ENCODE data around the gene NATD1. TPM values are rescaled to one million over a fixed set of nuclear protein-coding genes. Genes with fewer than 3 reads are reported as not detected.

NATD1 gene
- total RNA-seq, 1 donor from 2014 or later, result 15.2 TPM

DNA sequence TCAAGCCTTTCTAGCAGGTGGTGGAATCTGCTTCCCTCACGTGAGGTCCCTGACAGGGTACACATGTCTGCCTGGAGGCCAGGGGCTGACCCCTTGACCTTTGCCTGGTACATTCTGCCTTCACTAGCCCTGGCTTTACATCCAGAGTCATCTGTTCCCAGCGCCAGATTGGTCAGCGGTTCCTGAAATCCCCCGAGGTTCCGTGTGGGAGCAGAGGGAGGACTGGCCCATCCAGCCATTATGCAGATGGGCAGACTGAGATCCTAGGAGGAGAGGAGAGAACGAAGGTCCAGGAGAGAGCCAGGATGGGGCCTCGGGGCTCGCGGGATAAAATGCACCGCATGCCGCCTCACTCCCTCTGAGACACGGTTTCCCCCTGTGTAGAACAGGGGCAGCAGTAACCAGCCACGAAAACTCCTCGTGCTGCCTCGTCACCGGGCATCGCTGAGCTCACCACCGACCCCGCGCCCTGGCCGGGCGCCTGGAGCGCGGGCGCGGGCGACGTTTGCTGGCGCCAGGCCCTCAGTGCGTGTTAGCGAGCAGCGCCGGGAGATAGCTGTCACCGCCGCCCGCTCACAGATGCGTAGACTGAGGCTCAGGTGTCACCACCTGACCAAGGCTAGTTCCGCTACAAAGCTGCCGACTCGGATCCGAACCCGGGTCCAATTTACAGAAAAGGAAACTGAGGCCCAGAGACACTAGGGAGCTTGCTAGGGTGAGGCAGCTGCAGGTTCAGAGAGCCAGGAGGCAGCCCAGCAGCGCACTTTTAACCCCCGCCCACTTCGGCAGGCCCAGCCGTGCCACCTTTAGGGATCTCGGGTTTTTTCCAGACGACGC is 30.5 kb upstream of the NATD1 start:
- Histone ChIP-seq H3K4me3 (ENCODE audit: low read depth, low read length) (peak overlapping the region; percentile 45), H3K27me3 (ENCODE audit: control insufficient read depth, insufficient read depth, low read length) (no peaks in the 10 kb centered on the region), H3K36me3 (ENCODE audit: control insufficient read depth, insufficient read depth, low read length) (no peaks in the 10 kb centered on the region)
- TF ChIP-seq, protein P1, sequence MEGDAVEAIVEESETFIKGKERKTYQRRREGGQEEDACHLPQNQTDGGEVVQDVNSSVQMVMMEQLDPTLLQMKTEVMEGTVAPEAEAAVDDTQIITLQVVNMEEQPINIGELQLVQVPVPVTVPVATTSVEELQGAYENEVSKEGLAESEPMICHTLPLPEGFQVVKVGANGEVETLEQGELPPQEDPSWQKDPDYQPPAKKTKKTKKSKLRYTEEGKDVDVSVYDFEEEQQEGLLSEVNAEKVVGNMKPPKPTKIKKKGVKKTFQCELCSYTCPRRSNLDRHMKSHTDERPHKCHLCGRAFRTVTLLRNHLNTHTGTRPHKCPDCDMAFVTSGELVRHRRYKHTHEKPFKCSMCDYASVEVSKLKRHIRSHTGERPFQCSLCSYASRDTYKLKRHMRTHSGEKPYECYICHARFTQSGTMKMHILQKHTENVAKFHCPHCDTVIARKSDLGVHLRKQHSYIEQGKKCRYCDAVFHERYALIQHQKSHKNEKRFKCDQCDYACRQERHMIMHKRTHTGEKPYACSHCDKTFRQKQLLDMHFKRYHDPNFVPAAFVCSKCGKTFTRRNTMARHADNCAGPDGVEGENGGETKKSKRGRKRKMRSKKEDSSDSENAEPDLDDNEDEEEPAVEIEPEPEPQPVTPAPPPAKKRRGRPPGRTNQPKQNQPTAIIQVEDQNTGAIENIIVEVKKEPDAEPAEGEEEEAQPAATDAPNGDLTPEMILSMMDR (IDR thresholded peaks at IDR 0.05; ENCODE audit: insufficient read depth, low read length, poor library complexity, severe bottlenecking), result no peak
- no peak for DNase-seq (ENCODE audit: low read depth)

DNA sequence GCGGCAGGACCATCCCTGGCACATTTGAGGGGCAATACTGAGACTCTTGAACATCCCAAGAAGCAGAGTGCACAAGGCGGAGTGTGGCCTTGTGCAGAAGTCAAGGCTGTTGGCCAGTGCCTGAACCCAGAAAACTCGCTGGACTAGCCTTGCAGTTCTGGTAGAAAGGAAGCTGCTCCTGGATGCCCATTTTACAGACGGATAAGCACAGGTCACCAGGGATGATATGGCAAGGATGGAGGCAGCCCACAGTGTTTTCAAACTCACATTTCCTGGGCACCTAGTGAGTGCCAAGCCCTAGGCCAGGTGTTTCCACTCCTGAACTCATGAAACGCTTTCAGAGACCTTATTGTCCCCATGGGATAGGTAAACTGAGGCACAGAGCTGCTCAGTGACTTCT is 29.6 kb upstream of the NATD1 start:
- no peak overlapping the region for H3K4me3 ChIP-seq (ENCODE audit: low read depth, low read length)
- TF ChIP-seq, protein P1 (IDR thresholded peaks at IDR 0.05; ENCODE audit: insufficient read depth, low read length, poor library complexity, severe bottlenecking), result no peak

DNA sequence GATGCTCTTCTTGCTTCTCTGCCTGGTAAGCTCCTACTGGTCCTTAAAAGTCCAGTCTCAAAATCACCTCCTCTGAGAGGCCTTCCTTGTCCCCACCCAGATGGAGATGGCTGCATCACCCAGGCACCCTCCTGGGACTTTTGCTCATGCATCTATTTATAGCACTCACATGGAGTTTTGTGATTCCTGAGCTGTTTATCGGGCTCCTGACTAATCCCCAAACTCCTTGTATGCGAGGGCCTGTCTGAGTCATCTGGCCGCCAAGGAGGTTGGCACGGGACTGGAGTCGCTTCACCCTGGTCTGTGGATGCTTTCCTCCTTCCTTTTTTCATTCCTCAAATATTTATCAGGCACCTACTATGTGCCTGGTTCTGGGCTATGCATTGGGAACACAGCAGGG is 29.0 kb upstream of the NATD1 start:
- TF ChIP-seq, protein P1 (IDR thresholded peaks at IDR 0.05; ENCODE audit: insufficient read depth, low read length, poor library complexity, severe bottlenecking), result no peak
- DNase-seq (ENCODE audit: low read depth), result peak; percentile 86
- H3K36me3 ChIP-seq (ENCODE audit: control insufficient read depth, insufficient read depth, low read length), result no peaks in the 10 kb centered on the region
- no peaks in the 10 kb centered on the region for H3K27me3 ChIP-seq (ENCODE audit: control insufficient read depth, insufficient read depth, low read length)
- H3K4me3 ChIP-seq (ENCODE audit: low read depth, low read length), result no peak overlapping the region

More for the DNA sequence above, 29.6 kb upstream of the NATD1 start:
- Histone ChIP-seq H3K27me3 (ENCODE audit: control insufficient read depth, insufficient read depth, low read length) (no peaks in the 10 kb centered on the region), H3K36me3 (ENCODE audit: control insufficient read depth, insufficient read depth, low read length) (no peaks in the 10 kb centered on the region)
- no peak for DNase-seq (ENCODE audit: low read depth)

DNA sequence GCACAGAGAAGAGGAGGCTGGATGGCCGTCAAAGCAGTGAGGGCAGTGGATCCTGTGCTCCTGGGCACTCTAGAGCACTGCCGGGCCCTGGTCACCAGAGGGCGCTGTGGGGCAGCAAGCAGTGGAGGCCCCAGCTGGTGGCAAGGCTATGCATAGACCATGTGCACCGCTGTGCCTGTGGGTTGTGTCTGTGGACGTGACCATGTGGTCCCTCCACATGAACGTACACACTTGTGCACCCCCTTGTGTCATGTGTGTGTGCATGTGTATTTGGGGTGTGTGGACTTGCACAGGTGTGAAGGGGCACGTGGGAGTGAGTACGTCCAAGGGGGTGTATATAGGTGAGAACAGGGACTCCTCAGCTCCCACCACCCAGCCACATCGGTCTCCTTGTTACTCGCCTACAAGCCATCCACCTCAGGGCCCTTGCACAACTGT is 26.9 kb upstream of the NATD1 start:
- no peaks in the 10 kb centered on the region for H3K36me3 ChIP-seq (ENCODE audit: control insufficient read depth, insufficient read depth, low read length)
- H3K27me3 ChIP-seq (ENCODE audit: control insufficient read depth, insufficient read depth, low read length), result no peaks in the 10 kb centered on the region
- TF ChIP-seq, protein P1 (IDR thresholded peaks at IDR 0.05; ENCODE audit: insufficient read depth, low read length, poor library complexity, severe bottlenecking), result peak; percentile 100
- H3K4me3 ChIP-seq (ENCODE audit: low read depth, low read length), result no peak overlapping the region
- no peak for DNase-seq (ENCODE audit: low read depth)

DNA sequence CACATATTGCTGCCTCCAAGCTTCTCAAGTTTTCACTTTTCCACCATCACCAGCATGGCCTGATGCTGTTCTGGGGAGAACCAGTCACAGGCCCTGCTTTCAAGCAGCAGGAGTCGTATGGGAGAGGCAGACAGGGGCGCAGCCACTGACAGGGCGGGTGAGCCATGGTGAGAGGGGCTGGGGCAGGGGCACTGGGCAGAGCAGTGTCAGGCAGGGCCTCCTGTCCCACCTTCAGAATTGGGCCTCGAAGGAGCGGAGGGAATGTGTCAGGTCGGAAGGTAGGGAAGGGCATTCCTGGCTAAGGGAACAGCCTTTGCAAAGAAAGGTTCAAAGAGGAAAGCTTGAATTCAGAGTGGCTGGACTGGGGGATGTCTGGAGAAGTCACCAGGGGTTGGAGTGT is 26.4 kb upstream of the NATD1 start:
- Histone ChIP-seq H3K36me3 (ENCODE audit: control insufficient read depth, insufficient read depth, low read length) (no peaks in the 10 kb centered on the region), H3K4me3 (ENCODE audit: low read depth, low read length) (no peak overlapping the region), H3K27me3 (ENCODE audit: control insufficient read depth, insufficient read depth, low read length) (no peaks in the 10 kb centered on the region)
- no peak for DNase-seq (ENCODE audit: low read depth)
- TF ChIP-seq, protein P1 (IDR thresholded peaks at IDR 0.05; ENCODE audit: insufficient read depth, low read length, poor library complexity, severe bottlenecking), result no peak

DNA sequence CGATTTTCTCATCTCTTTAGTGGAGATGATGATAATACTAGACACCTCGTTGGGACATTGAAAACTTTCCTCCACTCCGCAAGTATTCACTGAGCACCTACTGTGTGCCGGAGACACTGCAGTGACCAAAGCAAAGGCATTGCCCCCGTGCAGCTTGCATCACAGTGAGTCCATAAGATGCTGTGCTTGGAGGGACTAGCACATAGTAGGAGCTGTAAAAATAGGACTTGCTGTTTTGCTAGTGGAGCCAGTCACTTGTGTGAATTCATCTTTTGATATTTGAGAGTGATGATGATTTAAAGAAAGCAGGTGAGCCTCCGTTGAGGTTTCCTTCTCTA is 26.0 kb upstream of the NATD1 start:
- no peak for DNase-seq (ENCODE audit: low read depth)
- no peak overlapping the region for H3K4me3 ChIP-seq (ENCODE audit: low read depth, low read length)
- no peaks in the 10 kb centered on the region for H3K27me3 ChIP-seq (ENCODE audit: control insufficient read depth, insufficient read depth, low read length)
- TF ChIP-seq, protein P1 (IDR thresholded peaks at IDR 0.05; ENCODE audit: insufficient read depth, low read length, poor library complexity, severe bottlenecking), result no peak
- H3K36me3 ChIP-seq (ENCODE audit: control insufficient read depth, insufficient read depth, low read length), result no peaks in the 10 kb centered on the region
